GM19023 (cell line): ENCODE results near the gene DNAJC11.

Experiments
- ATAC-seq: cut with Tn5 transposase; IDR thresholded peaks from one replicate; pipeline ENCODE4 v1.9.1; 2021; ENCODE audit warnings: mild to moderate bottlenecking, moderate library complexity; ENCODE audit not compliant: unreplicated experiment

DNAJC11 gene

GRCh38 chr1:6587261-6588005, 114.2 kb downstream of the DNAJC11 start:
- ATAC-seq: no peak

- no peak for ATAC-seq
Measured at GRCh38 chr1:6586404-6586816, 115.2 kb downstream of the DNAJC11 start.

GRCh38 chr1:6585841-6586240, 115.8 kb downstream of the DNAJC11 start:
- ATAC-seq: no peak

GRCh38 chr1:6585081-6585722, 116.4 kb downstream of the DNAJC11 start:
- no peak for ATAC-seq
